ENCODE data around the gene PVR. TPM values are rescaled to one million over a fixed set of nuclear protein-coding genes. Genes with fewer than 3 reads are reported as not detected.

PVR gene
- total RNA-seq, 1 donor from 2014 or later: 28.5 TPM

DNA sequence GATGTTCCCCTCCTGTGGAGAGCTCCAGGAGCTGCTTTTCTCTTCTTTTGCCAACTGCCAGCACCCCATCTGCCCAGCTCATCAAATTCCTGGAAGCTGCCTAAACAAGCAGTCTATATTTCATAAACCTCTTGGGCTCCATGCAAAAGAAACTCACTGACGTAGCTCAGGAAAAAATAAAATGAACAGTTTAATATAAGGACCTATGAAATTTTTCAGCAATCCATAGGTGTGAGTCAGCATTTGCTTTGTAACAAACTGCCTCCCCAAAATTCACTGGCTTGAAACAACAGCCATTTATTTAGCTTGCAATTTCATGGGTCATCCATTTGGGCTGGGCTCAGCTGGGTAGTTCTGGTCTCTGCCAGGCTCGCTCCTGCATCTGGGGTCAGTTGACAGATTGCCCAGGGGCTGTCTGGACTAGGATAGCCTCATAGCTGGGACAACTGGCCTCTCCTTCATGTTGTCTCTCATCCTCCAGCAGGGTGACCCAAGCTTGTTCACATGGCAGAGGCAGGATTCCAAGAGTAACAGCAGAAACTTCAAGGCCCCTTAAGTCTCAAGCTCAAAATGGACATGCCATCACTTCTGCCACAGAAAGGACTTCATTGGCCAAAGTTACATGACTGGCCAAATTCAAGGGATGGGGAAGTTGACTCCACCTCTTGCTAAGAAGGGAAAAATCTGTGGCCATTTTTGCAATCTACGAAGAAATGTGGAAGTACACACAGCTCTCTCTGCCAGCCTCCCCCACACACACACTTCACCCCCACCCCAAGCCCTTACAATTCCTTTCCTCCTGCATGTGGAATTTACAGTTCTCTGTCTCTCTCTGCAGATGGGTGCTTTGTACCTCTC, 7.9 kb upstream of the PVR start:
- peaks cover 48% of the 10 kb centered on the region for H3K4me1 Mint-ChIP-seq
- no peak overlapping the region for H3K27ac Mint-ChIP-seq
- H3K4me3 Mint-ChIP-seq: no peak overlapping the region
- no peaks in the 10 kb centered on the region for H3K36me3 Mint-ChIP-seq
- peaks cover 4% of the 10 kb centered on the region for H3K9me3 Mint-ChIP-seq
- no peak for DNase-seq (ENCODE audit: low spot score in 2 of 2, unreplicated experiment in 2 of 2)
- H3K27me3 Mint-ChIP-seq (ENCODE audit: low read depth): peaks cover 4% of the 10 kb centered on the region
- TF ChIP-seq, protein P1, sequence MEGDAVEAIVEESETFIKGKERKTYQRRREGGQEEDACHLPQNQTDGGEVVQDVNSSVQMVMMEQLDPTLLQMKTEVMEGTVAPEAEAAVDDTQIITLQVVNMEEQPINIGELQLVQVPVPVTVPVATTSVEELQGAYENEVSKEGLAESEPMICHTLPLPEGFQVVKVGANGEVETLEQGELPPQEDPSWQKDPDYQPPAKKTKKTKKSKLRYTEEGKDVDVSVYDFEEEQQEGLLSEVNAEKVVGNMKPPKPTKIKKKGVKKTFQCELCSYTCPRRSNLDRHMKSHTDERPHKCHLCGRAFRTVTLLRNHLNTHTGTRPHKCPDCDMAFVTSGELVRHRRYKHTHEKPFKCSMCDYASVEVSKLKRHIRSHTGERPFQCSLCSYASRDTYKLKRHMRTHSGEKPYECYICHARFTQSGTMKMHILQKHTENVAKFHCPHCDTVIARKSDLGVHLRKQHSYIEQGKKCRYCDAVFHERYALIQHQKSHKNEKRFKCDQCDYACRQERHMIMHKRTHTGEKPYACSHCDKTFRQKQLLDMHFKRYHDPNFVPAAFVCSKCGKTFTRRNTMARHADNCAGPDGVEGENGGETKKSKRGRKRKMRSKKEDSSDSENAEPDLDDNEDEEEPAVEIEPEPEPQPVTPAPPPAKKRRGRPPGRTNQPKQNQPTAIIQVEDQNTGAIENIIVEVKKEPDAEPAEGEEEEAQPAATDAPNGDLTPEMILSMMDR (IDR thresholded peaks at IDR 0.05; ENCODE audit: unreplicated experiment): no peak

DNA sequence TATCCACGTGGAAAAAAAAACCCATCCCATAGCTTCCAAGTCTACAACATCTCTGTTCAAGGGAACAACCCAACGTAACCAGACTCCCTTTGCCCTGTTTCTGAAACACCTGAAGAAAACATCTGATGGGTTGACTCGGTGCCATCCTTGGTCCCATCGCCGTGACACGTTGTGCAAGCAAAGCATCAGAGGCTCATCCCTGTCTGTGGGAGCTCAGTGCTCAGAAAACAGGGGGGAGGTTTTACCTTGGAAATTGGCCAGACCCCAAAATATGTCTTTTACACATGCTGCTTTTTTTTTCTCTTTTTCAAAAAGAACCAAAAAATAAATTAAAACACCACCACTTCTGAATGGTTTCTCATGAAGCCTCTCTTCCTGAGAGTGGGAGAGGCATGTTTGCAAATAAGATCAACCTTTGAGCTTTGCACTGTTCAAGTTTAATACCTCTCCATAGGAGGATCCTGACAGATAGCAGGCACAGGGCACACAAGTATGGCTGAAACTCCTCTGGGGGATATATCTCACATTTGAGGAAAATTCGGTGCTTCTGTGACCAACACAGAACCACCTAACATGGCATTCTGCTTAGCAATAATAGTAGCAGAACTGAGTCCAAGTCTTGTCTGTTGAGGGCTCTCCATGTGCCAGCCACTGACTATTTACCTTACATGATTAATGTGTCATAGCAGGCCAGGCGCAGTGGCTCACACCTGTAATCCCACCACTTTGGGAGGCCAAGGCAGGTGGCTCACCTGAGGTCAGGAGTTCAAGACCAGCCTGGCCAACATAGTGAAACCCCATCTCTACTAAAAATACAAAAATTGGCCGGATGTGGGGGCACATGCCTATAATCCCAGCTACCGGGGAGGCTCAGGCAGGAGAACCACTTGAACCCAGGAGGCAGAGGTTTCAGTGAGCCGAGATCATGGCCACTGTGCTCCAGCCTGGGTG, 7.0 kb upstream of the PVR start:
- peaks cover 4% of the 10 kb centered on the region for H3K9me3 Mint-ChIP-seq
- H3K27ac Mint-ChIP-seq: no peak overlapping the region
- DNase-seq (ENCODE audit: low spot score in 2 of 2, unreplicated experiment in 2 of 2): no peak
- no peaks in the 10 kb centered on the region for H3K36me3 Mint-ChIP-seq
- TF ChIP-seq, protein P1 (IDR thresholded peaks at IDR 0.05; ENCODE audit: unreplicated experiment): no peak
- no peak overlapping the region for H3K4me3 Mint-ChIP-seq
- peaks cover 9% of the 10 kb centered on the region for H3K27me3 Mint-ChIP-seq (ENCODE audit: low read depth)
- H3K4me1 Mint-ChIP-seq: peaks cover 48% of the 10 kb centered on the region

GRCh38 chr19:44637390-44637764, 6.3 kb upstream of the PVR start:
- Mint-ChIP-seq H3K4me3 (no peak overlapping the region), H3K27ac (no peak overlapping the region), H3K36me3 (no peaks in the 10 kb centered on the region), H3K27me3 (ENCODE audit: low read depth) (peaks cover 11% of the 10 kb centered on the region), H3K9me3 (peaks cover 4% of the 10 kb centered on the region), H3K4me1 (peaks cover 44% of the 10 kb centered on the region)
- DNase-seq (ENCODE audit: low spot score in 2 of 2, unreplicated experiment in 2 of 2): no peak
- TF ChIP-seq, protein P1 (IDR thresholded peaks at IDR 0.05; ENCODE audit: unreplicated experiment): no peak

- Mint-ChIP-seq H3K9me3 (no peaks in the 10 kb centered on the region), H3K27ac (no peak overlapping the region), H3K36me3 (no peaks in the 10 kb centered on the region), H3K27me3 (ENCODE audit: low read depth) (peaks cover 12% of the 10 kb centered on the region), H3K4me3 (no peak overlapping the region), H3K4me1 (peaks cover 19% of the 10 kb centered on the region)
- TF ChIP-seq, protein P1 (IDR thresholded peaks at IDR 0.05; ENCODE audit: unreplicated experiment): no peak
- DNase-seq (ENCODE audit: low spot score in 2 of 2, unreplicated experiment in 2 of 2): no peak
These were observed 3.2 kb upstream of the PVR start for GRCh38 chr19:44640518-44640917.

- Mint-ChIP-seq H3K36me3 (peaks cover under 1% of the 10 kb centered on the region), H3K9me3 (no peaks in the 10 kb centered on the region), H3K27ac (no peak overlapping the region), H3K4me1 (peaks cover 14% of the 10 kb centered on the region), H3K27me3 (ENCODE audit: low read depth) (peaks cover 12% of the 10 kb centered on the region), H3K4me3 (no peak overlapping the region)
- TF ChIP-seq, protein P1 (IDR thresholded peaks at IDR 0.05; ENCODE audit: unreplicated experiment): no peak
- DNase-seq (ENCODE audit: low spot score in 2 of 2, unreplicated experiment in 2 of 2): no peak
These were observed 2.0 kb upstream of the PVR start for GRCh38 chr19:44641501-44642265.
